ENCODE data around the gene ATRN. TPM values are rescaled to one million over a fixed set of nuclear protein-coding genes. Genes with fewer than 3 reads are reported as not detected.

Gene ATRN
- total RNA-seq, 1 donor from 2014 or later = 34.3 TPM

GRCh38 chr20:3661814-3662665 lies 191.2 kb downstream of the ATRN start:
- DNase-seq (no peak), ATAC-seq (no peak)
- intact Hi-C loops (cut with micrococcal nuclease) = no loop called here

GRCh38 chr20:3663031-3663701 lies 192.3 kb downstream of the ATRN start, which contains the start of gene GFRA4:
Gene GFRA4 (minus strand): TSS chr20:3663399. CDS start chr20:3663399, 0 bp downstream.
- DNase-seq = peak; percentile 16
- intact Hi-C loops (cut with micrococcal nuclease) = no loop called here
- no peak for ATAC-seq

- no peak for ATAC-seq
- intact Hi-C loops (cut with micrococcal nuclease) = no loop called here
- no peak for DNase-seq
Observed at GRCh38 chr20:3663858-3664257, 193.0 kb downstream of the ATRN start.

DNA sequence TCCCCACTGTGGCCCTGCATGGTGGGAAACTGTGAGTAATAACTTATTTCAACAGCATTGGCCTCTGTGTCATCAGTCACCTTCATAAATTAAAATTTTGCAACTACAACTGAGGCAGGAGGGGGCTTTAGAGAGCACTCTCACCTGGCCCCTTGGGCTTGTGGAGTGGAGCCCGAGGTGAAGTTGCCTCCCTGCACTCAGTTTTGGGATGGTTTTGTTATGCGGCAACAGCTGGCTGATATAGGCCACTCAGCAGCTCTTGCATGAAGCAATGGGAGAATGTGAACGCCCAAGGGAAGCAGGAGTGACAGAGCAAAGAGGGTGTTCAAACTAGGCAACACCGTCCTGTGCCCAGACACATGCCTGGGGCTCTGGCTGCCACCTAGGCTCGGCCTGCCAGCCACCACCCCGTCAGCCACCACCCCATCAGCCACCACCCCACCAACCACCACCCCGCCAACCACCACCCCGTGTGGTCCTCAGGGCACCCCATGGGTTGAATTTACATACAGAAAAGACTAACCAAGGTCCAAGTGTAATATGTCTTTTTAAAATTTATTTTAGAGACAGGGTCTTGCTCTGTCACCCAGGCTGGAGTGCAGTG lies 196.7 kb downstream of the ATRN start:
- peak; percentile 15 for DNase-seq
- ATAC-seq = no peak
- intact Hi-C loops (cut with micrococcal nuclease) = no loop called here

DNA sequence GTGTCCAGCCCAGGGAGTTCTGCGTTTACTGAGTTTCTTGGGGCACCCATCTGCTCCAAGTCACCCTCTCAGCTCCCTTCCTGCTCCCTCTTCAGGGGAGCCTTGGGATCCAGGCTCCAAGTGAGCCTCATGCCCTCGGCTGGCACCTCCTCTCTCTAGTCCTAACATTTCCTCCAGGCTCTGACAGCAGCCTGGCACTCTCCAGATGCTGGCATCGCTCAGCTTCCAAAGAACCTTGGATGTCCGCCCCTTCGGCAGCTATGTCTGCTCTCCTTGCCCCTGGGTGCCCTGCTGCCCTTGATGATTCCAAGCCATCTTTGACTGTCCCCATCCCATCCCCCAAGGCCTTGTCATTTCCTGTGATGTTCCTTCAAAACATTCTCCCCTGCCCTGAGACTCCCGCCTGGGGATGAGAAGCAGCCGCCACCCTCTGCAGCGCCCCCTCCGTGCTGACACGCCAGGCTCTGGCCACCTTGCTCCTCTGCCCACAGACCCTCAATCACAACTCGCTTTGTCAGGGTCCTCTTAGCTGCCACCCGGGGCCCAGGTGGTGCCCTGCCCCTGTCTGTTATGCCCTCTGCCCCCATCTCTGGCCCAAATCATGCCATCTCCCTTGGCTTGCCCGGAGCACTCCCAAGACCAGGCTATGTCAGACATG lies 199.0 kb downstream of the ATRN start:
- DNase-seq (peak; percentile 14), ATAC-seq (peak; percentile 29)
- intact Hi-C loops (cut with micrococcal nuclease) = no loop called here

DNA sequence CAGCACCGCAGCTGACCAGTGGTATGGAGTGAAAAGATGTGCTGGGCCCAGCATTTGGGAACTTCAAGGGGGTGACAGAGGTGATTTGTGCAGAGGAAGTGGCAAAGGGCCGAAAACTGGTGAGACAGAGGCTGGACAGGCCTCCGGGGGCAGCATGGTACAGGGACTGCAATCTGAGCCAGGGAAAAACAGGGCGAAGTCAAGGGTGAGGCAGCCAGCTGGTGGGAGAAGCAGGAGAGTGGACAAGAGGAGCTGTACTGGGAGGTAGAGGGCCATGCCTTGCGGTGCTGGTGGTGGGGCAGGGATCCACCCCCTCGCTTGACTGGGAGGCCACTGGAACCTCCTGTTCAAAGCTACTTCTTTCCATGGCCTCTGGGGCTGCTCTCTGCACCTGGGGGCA lies 199.7 kb downstream of the ATRN start:
- intact Hi-C loops (cut with micrococcal nuclease) = no loop called here
- DNase-seq (no peak), ATAC-seq (no peak)

DNA sequence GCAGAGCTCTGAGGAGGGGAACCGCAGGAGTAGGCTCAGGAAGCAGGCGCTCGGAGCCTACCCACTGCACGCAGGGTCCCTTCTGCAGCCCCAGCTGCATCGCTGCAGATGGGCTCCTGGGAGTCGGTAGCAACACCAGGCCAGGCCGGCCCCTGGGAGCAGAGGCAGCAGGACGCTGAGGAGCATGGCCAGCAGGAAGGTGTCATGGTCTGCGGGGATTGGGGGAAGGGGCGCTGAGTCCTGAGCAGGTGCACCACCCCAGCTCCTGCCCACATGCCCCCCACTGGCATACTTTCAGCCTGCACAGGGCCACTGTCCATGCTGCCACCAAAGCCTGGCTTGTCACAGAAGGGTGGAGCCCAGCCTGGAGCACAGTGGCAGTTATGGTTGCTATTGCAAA lies 200.1 kb downstream of the ATRN start:
- no peak for ATAC-seq
- DNase-seq = peak; percentile 22
- intact Hi-C loops (cut with micrococcal nuclease) = no loop called here

GRCh38 chr20:3671986-3672546 lies 201.2 kb downstream of the ATRN start:
- DNase-seq (peak; percentile 19), ATAC-seq (no peak)
- intact Hi-C loops (cut with micrococcal nuclease) = no loop called here

- ATAC-seq = no peak
- intact Hi-C loops (cut with micrococcal nuclease) = no loop called here
Observed at GRCh38 chr20:3672547-3673171, 201.8 kb downstream of the ATRN start.

GRCh38 chr20:3673221-3674070 lies 202.6 kb downstream of the ATRN start:
- DNase-seq (peak; percentile 26), ATAC-seq (no peak)
- intact Hi-C loops (cut with micrococcal nuclease) = no loop called here

More at GRCh38 chr20:3672547-3673171, 201.8 kb downstream of the ATRN start:
- peak; percentile 26 for DNase-seq

- intact Hi-C loops (cut with micrococcal nuclease) = no loop called here
- ATAC-seq = no peak
- peak; percentile 7 for DNase-seq
Observed at GRCh38 chr20:3674447-3674846, 203.6 kb downstream of the ATRN start.

DNA sequence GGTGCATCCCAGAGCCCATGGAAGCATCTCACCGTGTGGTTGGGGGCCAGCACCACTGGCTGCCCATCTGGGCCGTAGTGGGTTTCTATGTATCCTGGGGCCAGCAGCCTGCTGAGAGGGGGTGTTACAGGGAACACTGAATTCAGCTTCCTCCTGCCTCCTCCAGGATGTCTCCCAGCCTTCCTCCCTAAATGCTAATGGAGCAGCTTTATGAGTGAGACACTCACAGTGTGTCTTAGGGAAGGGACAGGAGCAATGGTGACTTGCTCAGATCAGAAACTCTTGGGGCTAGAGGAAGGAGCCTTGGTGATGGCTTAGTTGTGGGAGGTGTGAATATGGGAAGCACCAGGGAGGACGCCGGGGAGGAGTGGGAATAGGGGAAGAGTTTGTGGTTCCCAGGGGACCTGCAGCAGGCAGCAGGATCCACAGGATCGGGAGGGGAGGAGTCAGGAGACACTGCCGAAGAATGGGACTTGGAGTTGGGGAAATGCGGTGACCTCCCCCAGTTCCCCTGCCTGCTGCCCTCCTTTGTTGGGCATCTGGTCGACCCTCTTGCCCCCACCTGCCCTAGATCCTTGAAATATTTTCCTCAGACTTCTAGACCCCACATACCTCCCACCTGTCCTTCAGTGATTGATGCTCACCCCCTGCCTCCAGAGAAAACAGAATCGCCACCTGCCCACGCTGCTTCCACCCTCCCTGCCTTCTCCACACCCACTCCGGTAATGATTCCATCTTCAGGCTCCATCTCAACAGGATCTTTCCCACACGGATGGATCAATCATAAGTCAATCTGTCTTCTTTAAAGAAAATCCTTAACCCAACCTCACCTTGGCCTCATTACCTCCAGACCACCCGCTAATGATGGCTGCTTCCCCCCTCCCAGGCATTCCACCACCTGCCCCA lies 204.4 kb downstream of the ATRN start:
- intact Hi-C loops (cut with micrococcal nuclease) = no loop called here

DNA sequence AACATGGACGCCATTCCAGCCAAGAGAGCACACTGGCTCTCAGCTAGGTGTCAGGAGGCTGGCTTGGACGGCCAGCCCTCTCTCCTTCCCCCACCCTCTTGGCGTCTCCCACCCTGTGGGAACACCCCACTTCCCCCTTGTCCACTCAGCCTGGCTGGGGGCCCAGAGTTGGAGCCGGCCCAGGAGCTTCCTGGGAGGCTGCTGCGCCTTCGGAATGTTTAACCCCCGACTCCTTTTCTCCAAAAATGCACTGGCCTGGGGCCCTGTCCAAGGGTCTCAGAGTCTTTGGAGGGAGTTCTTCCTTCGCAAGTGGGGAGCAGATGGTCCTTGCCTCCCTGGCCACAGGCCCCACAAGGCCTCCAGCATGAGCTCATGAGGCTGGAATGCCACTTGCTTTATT lies 206.9 kb downstream of the ATRN start:
- intact Hi-C loops (cut with micrococcal nuclease) = no loop called here
- DNase-seq (peak; percentile 70), ATAC-seq (no peak)

More for the DNA sequence above, 204.4 kb downstream of the ATRN start:
- DNase-seq (no peak), ATAC-seq (no peak)

DNA sequence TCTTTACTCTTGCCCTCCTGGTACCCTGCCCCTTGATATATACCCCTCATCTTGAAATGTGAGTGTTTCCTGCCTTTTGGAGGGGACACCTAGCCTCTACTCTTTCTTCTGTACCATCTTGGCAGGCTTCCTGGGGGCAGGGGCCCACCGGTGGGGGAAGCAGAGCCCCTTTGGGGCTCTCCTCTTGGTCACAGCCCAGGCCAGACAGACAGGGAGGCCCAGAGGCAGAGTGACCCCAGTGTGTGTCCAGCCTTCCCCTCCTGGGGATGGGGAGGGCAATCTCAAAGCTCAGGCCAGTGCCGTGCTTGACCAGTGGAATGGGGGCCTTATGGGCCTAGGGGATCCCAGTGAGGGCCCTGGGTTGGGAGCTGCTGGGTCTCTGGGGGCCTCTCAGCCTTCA lies 207.4 kb downstream of the ATRN start:
- DNase-seq (peak; percentile 33), ATAC-seq (no peak)
- intact Hi-C loops (cut with micrococcal nuclease) = no loop called here

- intact Hi-C loops (cut with micrococcal nuclease) = no loop called here
- no peak for ATAC-seq
- peak; percentile 18 for DNase-seq
Observed at GRCh38 chr20:3678856-3679720, 208.3 kb downstream of the ATRN start.
